Keratinocyte (primary cell): ENCODE data around the gene CCNB1IP1.

Experiments used
- EZH2 ChIP-seq: IDR thresholded peaks from one replicate; pipeline ENCODE4 v1.6.1; 2012; ENCODE audit warnings: inconsistent platforms, mild to moderate bottlenecking, low read length, moderate library complexity
- TF ChIP-seq, protein P1 (sequence below), 3 experiments: IDR thresholded peaks in 1 of 3; conservative IDR thresholded peaks in 1 of 3; optimal IDR thresholded peaks in 1 of 3; 2 replicates in 2 of 3; 3 replicates in 1 of 3; pipeline versions ENCODE3 to v1.5.1; 2011; ENCODE audit warnings: low read length in 3 of 3, mild to moderate bottlenecking in 3 of 3, moderate library complexity in 2 of 3, control low read depth in 1 of 3, inconsistent platforms in 1 of 3; ENCODE audit not compliant: insufficient read depth in 2 of 3; ENCODE audit errors: extremely low read depth in 1 of 3

GRCh38 chr14:20306079-20306423 lies 27.0 kb downstream of the CCNB1IP1 start:
- no peak for TF ChIP-seq EZH2
- TF ChIP-seq, protein P1, sequence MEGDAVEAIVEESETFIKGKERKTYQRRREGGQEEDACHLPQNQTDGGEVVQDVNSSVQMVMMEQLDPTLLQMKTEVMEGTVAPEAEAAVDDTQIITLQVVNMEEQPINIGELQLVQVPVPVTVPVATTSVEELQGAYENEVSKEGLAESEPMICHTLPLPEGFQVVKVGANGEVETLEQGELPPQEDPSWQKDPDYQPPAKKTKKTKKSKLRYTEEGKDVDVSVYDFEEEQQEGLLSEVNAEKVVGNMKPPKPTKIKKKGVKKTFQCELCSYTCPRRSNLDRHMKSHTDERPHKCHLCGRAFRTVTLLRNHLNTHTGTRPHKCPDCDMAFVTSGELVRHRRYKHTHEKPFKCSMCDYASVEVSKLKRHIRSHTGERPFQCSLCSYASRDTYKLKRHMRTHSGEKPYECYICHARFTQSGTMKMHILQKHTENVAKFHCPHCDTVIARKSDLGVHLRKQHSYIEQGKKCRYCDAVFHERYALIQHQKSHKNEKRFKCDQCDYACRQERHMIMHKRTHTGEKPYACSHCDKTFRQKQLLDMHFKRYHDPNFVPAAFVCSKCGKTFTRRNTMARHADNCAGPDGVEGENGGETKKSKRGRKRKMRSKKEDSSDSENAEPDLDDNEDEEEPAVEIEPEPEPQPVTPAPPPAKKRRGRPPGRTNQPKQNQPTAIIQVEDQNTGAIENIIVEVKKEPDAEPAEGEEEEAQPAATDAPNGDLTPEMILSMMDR (optimal IDR thresholded peaks at IDR 0.05 in 1 of 3, IDR thresholded peaks at IDR 0.05 in 1 of 3, conservative IDR thresholded peaks at IDR 0.05 in 1 of 3; ENCODE audit: extremely low read depth in 1 of 3, insufficient read depth in 2 of 3, low read length in 3 of 3), result no peak
